DOHH2 (cell line): ENCODE data around the gene ORAI2.

Experiments
- H3F3A ChIP-seq: fragments of 200-600 bp; sonication (generic), shearing (Covaris generic); 2 replicates; pipeline ENCODE4 v1.6.0; 2016; ENCODE audit warnings: antibody characterized with exemption, mild to moderate bottlenecking; ENCODE audit not compliant: control insufficient read depth, insufficient read depth
- H3K27ac ChIP-seq: fragments of 200-600 bp; sonication (generic); 2 replicates; pipeline ENCODE4 v1.5.1; 2014; ENCODE audit warnings: low read depth, mild to moderate bottlenecking, low read length, moderate library complexity
- H3K27me3 ChIP-seq: fragments of 200-600 bp; sonication (generic); 2 replicates; pipeline ENCODE4 v1.6.1; 2014; ENCODE audit warnings: mild to moderate bottlenecking, low read length, mixed read lengths; ENCODE audit not compliant: control insufficient read depth
- H3K36me3 ChIP-seq: fragments of 200-600 bp; sonication (generic); 2 replicates; pipeline ENCODE4 v1.6.1; 2014; ENCODE audit warnings: mild to moderate bottlenecking, low read length, moderate library complexity, mixed read lengths; ENCODE audit not compliant: control insufficient read depth
- H3K4me1 ChIP-seq: fragments of 200-600 bp; sonication (generic); 2 replicates; pipeline ENCODE4 v1.6.1; 2014; ENCODE audit warnings: mild to moderate bottlenecking, low read length, mixed read lengths; ENCODE audit not compliant: control insufficient read depth
- H3K4me2 ChIP-seq: fragments of 200-600 bp; sonication (generic); 2 replicates; pipeline ENCODE4 v1.6.0; 2014; ENCODE audit warnings: mild to moderate bottlenecking, low read length, moderate library complexity
- H3K4me3 ChIP-seq: fragments of 200-600 bp; sonication (generic); 2 replicates; pipeline ENCODE4 v1.5.1; 2014; ENCODE audit warnings: mild to moderate bottlenecking, low read length, mixed read lengths
- H3K79me2 ChIP-seq: fragments of 200-600 bp; sonication (generic); 2 replicates; pipeline ENCODE4 v1.6.1; 2014; ENCODE audit warnings: mild to moderate bottlenecking, low read length, mixed read lengths; ENCODE audit not compliant: control insufficient read depth
- H3K9me2 ChIP-seq: fragments of 200-600 bp; sonication (generic); replicated peaks from 2 replicates; pipeline ENCODE4 v1.6.1; 2014; ENCODE audit warnings: mild to moderate bottlenecking, low read length, mixed read lengths; ENCODE audit not compliant: control insufficient read depth
- H3K9me3 ChIP-seq: fragments of 200-600 bp; sonication (generic); 2 replicates; pipeline ENCODE4 v1.6.1; 2014; ENCODE audit warnings: antibody characterized with exemption, low read length, mixed read lengths; ENCODE audit not compliant: control insufficient read depth, insufficient read depth
- H4K20me1 ChIP-seq: fragments of 200-600 bp; sonication (generic); 2 replicates; pipeline ENCODE4 v1.6.0; 2014; ENCODE audit warnings: low read depth, mild to moderate bottlenecking, antibody characterized with exemption, low read length, moderate library complexity; ENCODE audit not compliant: control insufficient read depth, insufficient read depth
- CTCF ChIP-seq: fragments of 200-600 bp; sonication (generic); IDR thresholded peaks from one replicate; pipeline ENCODE4 v1.5.1; 2014; ENCODE audit warnings: antibody characterized with exemption, mild to moderate bottlenecking, low read depth, low read length; ENCODE audit not compliant: poor library complexity, severe bottlenecking
- EZH2phosphoT487 ChIP-seq: fragments of 200-600 bp; sonication (generic); IDR thresholded peaks from 2 replicates; pipeline ENCODE4 v1.6.1; 2017; ENCODE audit warnings: borderline replicate concordance, mild to moderate bottlenecking, antibody characterized with exemption, low read length, moderate library complexity, mixed read lengths

The ORAI2 gene

GRCh38 chr7:102445674-102446071, 12.3 kb downstream of the ORAI2 start:
- peaks cover 71% of the 10 kb centered on the region for H3K36me3 ChIP-seq
- H3K4me1 ChIP-seq, result peaks cover 73% of the 10 kb centered on the region
- no peaks in the 10 kb centered on the region for H4K20me1 ChIP-seq
- H3K79me2 ChIP-seq, result peaks cover 45% of the 10 kb centered on the region
- H3K4me3 ChIP-seq, result peak overlapping the region; percentile 50
- H3K4me2 ChIP-seq, result peak overlapping the region; percentile 66
- H3F3A ChIP-seq, result peaks cover 48% of the 10 kb centered on the region
- H3K27me3 ChIP-seq, result no peaks in the 10 kb centered on the region
- no peaks in the 10 kb centered on the region for H3K9me3 ChIP-seq
- no peak for TF ChIP-seq CTCF
- TF ChIP-seq EZH2phosphoT487, result no peak
- H3K27ac ChIP-seq, result peak overlapping the region; percentile 98
- no peaks in the 10 kb centered on the region for H3K9me2 ChIP-seq

GRCh38 chr7:102446387-102447156, 13.2 kb downstream of the ORAI2 start:
- H3F3A ChIP-seq, result peaks cover 45% of the 10 kb centered on the region
- peak overlapping the region; percentile 98 for H3K27ac ChIP-seq
- H3K4me2 ChIP-seq, result peak overlapping the region; percentile 66
- H3K9me2 ChIP-seq, result no peaks in the 10 kb centered on the region
- peaks cover 4% of the 10 kb centered on the region; the same call in 1 of the 2 replicates for H4K20me1 ChIP-seq
- no peaks in the 10 kb centered on the region for H3K27me3 ChIP-seq
- peaks cover 73% of the 10 kb centered on the region for H3K4me1 ChIP-seq
- peak overlapping the region; percentile 50; the same call in 1 of the 2 replicates for H3K4me3 ChIP-seq
- no peaks in the 10 kb centered on the region for H3K9me3 ChIP-seq
- peaks cover 45% of the 10 kb centered on the region for H3K79me2 ChIP-seq
- peaks cover 65% of the 10 kb centered on the region for H3K36me3 ChIP-seq
- TF ChIP-seq EZH2phosphoT487 (no peak), CTCF (no peak)

GRCh38 chr7:102447311-102447710, 13.9 kb downstream of the ORAI2 start:
- no peak overlapping the region for H3K4me3 ChIP-seq
- H3K4me1 ChIP-seq, result peaks cover 66% of the 10 kb centered on the region
- H3K9me3 ChIP-seq, result no peaks in the 10 kb centered on the region
- TF ChIP-seq CTCF (no peak), EZH2phosphoT487 (no peak)
- H3K4me2 ChIP-seq, result no peak overlapping the region
- H3K9me2 ChIP-seq, result no peaks in the 10 kb centered on the region
- H3K27ac ChIP-seq, result no peak overlapping the region
- H3K79me2 ChIP-seq, result peaks cover 45% of the 10 kb centered on the region
- peaks cover 43% of the 10 kb centered on the region for H3F3A ChIP-seq
- H4K20me1 ChIP-seq, result peaks cover 6% of the 10 kb centered on the region; the same call in 1 of the 2 replicates
- H3K27me3 ChIP-seq, result no peaks in the 10 kb centered on the region
- peaks cover 60% of the 10 kb centered on the region for H3K36me3 ChIP-seq
